CD4-positive, alpha-beta T cell treated with Interleukin-4 for 1 hour (primary cell): ENCODE results near the gene NXT1.
"Not testable (repeated sequence)": the region's sequence is repeated elsewhere in the genome, so short reads cannot be mapped to it uniquely, and the experiment has no call there.

Experiments
- DNase-seq, 2 donors: peaks; one replicate each; pipeline ENCODE4 v3.0.0-alpha.2; 2020 to 2022

The NXT1 gene

DNA sequence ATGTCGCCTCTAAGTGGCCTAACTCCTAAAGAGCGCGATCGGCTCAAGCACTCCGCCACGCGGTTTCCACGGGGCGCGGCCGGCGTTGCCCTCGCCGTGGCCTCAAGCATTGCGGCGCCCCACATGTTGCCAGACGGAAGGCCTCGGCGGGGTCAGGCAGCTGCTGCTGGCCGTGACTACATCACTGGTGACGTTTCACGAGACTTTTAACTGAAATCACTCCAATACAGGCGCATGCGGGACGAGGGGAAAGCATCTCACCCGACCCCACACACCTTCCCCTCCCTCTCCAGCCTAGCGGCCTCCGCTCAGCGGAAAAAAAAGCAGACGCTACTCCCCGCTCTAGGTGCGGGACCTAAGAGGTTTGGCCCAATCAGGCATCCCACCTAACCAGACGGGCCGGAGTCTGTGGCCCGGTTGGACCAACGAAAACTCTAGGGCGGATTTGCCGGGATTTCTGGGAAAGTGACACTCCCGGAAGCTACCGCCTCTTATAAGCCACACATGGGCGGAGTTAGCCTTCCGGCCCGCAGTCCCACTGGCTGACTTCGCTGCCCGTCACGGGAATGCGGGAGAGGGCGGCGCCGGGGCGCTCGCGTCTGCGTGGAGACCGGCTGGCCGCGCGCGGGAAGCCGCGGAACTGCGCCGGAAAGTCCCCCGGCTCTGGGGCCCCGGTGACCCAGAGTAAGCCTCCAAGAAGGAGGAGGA, at the start of gene NXT1:
Gene NXT1 (plus strand): TSS at position 596 of the 708 bp plus-strand sequence. CDS start 3,251 bp downstream, outside the sequence.
- peak; percentile 97 to 98 for DNase-seq

DNA sequence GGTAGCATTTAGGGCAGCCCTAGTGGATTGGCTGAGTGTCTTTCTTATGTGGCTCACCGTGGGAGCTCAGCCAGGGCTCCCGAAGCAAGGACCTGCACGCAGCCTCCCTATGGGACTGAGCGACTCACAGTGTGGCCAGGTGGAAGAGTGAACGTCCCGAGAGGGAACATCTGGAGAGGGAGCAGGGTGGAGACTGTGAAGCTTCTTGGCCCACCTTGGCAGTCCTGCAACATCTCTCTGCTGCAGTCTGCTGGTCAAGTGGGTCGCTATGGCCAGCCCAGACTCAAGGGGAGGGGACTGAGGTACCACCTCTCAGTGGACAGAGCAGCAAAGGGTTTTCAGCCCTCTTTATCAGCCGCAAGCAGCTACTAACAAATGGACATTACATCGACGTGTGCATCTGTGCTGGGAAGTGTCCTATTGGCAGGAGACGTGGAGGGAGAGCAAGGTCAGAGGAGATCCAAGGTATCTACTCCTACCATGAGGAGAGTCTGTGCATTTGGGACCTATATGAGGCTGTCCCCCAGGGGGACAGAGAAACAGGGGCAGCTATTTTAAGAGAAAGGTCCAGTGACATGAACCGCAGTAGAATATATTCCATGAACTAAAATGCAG, 49.0 kb upstream of the NXT1 start:
- DNase-seq: no peak

DNA sequence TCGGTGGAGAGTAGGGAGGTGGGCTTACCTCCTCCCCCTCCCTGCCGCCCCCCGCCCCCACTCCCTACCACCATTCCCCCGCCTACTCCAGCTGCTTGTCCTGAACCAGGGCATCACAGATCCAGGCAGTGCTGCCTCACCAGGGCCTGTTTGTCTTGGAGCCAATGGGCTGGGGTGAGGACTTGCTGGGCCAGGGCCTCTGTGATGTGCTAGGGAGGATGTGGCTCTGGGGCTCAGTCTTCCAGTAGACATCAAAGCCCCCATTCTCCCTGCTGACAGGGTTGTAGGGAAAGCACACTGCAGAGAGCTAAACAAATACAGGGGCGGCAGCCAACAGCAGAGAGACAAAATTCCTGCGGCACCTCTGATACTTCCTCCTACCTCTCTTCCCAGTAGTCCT, 48.2 kb upstream of the NXT1 start:
- no peak for DNase-seq

DNA sequence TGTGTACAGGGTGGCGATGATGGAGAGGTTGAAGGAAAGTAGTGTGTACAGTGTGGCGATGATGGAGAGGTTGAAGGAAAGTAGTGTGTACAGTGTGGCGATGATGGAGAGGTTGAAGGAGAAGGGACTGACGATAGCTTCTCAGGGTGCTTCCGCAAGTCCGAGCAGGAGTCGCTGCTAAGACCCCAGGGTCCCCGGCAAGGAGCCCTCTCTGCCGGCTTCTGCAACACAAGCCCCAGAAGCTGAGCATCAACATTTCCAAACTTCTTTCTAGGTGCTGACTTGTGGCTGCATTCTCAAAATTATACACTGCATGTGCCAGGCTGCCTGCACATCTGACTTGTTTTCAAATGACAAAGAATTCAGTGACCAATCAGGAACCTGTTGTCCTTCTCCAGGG, 47.8 kb upstream of the NXT1 start:
- no peak for DNase-seq

DNA sequence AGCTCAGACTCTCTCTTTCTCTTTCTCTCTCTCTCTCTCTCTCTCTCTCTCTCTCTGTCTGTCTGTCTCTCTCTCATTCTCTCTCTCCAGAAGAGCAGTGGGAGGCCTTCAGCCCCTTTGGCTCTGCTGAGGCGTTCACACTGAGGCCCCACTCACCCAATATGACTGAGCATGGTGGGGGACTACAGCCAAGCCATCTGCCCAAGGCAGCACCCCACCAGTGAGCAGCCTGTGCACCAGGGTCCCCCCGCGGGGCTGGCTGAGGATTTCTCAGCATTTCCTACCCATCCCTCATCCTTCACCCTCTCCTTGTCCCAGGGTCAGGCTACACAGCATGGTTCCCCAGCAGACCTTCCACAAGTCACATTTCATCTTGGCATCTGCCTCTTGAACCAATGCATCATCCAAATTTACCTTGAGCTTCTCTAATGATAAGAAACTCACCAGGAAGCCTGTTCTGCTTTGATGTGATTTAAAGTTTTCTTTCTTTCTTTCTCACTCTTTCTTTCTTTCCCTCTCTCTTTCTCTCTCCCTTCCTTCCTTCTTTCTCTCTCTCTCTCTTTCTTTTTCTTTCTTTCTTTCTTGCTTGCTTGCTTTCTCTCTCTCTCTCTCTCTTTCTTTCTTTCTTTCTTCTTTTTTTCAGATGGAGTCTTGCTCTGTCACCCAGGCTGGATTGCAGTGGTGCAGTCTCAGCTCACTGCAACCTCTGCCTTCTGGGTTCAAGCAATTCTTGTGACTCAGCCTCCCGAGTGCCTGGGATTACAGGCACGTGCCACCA, 47.1 kb upstream of the NXT1 start:
- DNase-seq: no peak

DNA sequence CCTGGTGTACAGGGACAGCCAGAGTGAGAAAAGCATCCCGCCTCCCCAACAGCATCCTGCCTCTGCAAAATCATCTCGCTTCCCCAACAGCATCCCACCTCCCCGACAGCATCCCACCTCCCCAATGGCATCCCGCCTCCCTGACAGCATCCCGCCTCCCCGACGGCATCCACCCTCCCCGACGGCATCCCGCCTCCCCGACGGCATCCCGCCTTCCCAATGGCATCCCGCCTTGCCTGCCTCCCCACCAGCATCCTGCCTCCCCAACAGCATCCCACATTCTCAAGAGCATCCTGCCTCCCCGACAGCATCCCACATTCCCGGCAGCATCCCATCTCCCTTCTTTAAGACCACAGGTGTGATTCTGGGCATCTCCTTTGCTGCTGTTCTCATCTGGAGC, 46.0 kb upstream of the NXT1 start:
- no peak for DNase-seq

DNA sequence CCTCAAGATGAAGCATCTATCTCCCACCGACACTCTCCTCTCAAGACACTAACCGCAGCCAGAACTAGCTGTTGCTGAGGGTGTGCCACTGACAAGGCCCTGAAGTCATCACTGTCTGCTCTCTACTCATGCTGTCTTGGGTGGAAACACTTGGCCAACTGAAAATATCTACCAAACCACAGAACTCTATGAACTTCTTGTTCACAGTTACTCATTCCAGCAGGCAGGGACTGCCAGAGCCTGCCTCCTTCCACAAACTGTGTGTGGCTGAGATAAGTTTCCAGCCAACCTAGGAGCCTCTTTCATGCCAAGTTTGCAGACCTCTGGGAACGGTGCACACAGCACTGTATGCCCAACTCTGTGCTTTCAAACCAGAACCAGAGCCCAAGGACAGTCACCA, 45.5 kb upstream of the NXT1 start:
- DNase-seq: no peak

DNA sequence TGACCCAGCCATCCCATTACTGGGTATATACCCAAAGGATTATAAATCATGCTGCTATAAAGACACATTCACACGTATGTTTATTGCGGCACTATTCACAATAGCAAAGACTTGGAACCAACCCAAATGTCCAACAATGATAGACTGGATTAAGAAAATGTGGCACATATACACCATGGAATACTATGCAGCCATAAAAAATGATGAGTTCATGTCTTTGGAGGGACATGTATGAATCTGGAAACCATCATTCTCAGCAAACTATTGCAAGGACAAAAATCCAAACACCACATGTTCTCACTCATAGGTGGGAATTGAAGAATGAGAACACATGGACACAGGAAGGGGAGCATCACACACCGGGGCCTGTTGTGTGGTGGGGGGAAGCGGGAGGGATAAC, 43.2 kb upstream of the NXT1 start:
- DNase-seq: not testable (repeated sequence)

DNA sequence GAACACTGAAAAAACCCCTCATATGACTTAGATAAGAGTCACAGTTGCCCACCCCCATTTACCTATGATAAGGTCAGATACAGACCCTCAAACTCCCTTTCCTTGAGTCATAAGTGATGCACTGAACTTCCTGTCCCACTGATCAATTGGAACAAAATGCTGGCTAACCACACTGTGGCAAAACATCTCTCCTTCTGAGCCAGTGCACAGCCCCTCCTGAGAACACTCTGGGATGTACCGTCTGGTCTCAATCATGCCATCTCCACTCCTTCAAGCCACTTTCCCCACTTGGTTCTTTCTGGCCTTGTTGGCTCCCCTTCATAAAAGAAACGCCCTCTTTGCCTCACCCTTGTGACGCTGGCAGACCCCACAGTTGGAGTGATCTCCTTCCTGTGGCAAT, 42.6 kb upstream of the NXT1 start:
- no peak for DNase-seq

DNA sequence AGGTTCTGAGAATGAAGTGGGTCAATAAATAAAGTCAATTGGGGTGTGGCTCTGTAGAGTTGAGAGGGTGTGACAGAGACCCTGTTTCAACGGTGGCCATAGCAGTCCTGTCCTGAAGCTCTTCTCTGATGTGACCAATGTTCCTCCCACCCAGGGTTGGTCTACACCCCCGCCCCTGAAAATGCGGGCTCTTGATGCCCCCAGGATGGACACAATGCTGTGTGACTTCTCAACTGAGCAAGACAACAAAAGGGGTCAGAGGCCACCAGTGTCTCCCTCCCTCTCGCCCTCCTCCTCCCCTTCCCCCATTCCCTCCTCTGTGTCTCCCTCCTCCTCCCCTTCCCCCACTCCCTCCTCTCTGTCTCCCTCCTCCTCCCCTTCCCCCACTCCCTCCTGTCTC, 41.7 kb upstream of the NXT1 start:
- DNase-seq: no peak

DNA sequence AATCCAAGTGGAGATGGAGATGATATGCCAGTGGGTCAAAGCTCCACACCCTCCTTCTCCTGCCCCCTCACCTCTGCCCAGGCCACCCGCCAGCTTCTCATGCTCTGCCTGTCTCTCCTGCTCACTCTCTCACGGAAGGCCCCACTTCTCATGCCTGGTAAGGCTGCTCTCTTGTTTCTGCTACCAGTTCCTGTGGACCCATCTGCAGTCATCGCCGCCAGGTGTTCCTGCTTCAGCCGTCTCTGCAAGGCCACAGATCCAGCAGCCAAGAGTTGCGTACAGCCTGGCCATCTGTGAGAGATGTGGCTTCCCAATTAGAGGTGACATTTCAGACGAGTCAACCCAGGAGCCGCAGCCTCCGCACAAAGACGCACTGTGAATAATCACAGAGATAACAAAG, 40.8 kb upstream of the NXT1 start:
- DNase-seq: no peak

DNA sequence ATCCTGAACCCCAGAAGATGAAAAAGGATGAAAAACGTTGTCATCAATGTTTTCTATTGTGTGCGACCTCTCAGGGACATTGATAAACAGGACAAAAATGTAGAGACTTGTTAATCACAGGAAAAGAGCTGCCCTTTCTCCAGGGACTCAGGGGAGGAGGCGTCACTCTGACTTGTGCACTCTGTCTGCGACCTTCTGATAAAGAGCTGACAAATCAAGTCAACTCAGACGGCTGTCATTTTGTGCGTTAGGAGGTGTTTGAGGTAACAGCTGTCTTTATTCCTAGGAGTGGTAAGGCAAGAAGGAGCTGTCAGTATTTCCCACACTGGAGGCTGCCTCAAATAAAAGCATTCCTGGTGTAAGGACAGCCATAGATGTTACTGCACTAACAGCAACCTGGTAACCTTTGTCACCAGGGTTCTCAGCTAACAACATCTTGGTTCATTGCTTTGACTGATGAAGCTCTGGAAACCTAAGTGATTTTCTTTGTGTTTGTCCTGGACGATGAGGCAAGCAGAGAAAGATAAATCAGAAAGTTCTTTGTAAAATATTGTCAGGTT, 38.6 kb upstream of the NXT1 start:
- no peak for DNase-seq

DNA sequence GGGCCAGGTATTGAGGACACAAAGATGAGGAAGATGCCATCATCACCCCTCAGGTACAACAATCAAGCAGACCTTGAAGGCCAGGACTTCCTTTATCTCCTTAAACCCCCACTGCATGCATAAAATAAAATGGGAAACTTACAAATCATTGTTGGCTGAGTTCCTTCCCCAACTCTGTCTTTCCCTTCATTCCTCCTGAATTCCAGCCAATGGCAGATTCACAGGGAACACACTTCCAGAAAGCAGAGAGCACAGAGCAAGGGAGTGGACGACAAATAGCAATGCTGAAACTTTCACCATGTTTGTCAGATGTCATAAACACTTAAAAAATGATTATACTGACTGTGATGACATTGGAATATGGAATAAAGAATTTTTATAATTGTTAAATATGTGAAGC, 37.3 kb upstream of the NXT1 start:
- DNase-seq: no peak

DNA sequence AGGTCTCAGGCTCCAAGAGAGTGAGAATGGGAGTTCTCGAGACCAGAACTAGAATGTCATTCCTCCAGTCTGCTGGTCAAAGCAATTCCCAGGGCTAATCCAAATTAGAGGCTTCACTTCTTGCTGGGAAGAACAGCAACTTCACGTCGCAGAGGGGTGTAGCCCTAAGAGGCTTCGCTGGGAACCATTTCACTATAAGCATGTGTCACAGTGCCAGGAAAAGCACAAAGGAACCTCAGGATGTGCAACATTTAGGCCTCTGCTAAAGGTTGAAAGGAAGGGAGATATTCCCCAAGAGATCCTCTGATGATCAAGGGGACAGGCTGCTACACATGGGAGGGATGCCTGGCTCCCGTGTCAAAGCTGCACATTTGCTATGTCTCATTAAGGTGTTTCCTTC, 35.9 kb upstream of the NXT1 start:
- DNase-seq: no peak

DNA sequence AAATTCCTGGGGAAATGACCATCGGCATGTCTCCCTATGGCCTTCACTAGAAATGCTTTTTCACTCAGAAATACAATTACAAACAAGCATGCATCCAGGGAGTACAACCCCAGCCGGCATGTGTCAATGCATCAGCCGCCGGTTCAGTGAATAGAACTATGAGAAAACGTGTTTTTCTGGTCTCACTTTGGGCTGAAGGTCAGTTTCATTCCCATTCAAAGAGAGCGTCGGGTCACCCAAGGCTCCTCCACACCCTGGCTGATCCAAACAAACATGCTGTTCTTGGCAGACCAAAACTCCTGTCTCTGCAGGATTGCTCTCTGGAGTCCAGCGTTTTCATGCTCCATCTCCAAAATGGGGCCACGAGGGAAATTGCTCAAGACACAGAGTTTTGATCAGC, 35.5 kb upstream of the NXT1 start:
- no peak for DNase-seq

DNA sequence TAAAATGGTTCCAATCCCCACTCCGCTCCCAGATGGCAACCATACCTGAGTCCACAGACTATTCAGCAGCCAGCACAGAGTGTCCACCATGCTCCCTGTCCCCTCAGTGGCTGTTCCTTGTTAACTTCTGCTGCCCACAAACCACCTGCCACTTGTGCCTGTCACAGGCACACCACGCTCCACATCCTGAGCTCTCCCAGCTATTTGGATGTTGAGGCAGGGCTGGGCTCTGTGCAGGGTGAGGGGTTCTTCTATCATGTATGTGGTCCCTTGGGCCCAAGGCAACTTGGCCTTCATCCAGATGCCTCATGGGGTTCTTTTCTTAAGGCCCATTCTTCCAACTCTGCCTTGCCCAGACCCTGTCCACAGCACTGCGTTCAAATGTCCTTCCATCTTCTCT, 34.0 kb upstream of the NXT1 start:
- no peak for DNase-seq

DNA sequence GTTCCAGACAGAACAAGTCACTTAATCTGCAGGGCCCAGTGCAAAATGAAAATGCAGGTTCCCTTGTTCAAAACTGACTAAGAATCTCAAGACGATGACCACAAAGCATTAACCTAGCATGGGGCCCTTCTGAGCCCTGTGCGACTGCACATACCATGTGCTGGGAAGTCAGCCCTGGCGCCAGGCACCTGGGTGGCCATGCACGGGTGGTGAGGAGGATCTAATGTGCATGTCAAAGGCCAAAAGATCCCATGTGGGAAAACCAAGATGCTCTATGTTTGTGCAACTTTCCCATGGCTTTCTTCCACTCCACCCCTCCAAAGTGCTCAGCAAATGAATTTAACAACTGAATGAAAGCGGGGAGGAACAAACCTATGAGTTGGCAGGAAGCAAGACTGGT, 33.5 kb upstream of the NXT1 start:
- DNase-seq: no peak

DNA sequence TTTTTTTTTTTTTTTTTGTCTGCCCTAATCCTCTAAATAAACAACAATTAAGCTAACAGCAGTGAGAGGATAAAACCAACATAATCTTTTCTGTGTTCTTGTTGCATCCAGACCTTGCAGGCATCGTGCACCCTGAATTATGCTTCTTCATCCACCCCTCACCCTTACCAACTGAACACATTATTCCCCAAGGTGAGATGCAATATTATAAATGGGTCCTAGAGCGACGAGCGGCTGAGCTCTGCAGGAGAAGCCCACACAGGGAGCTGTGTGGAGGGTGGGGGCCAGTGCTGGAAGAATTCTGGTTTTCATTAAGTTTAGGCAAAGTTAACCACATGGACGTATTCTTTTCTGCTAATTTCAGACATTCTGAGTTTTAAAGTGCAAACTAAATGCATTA, 32.2 kb upstream of the NXT1 start:
- DNase-seq: no peak

DNA sequence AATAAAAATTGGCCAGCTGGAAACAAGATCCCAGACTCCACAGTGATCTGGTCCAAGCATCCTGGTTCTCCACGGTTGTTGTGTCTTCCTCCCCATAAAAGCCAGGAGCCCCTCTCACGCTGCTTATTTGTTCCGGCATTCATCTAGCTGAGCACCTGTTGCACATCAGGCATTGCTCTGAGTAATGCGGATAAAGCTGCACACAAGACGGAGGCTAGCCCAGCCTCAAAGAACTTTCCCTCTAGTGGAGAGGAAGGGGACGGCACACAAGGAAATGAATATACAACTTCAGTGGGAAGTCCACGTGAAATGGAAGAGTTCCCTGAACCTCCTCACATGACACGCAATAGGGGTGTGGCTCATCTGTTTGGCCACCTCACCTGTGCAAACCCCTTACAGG, 30.3 kb upstream of the NXT1 start:
- DNase-seq: no peak

DNA sequence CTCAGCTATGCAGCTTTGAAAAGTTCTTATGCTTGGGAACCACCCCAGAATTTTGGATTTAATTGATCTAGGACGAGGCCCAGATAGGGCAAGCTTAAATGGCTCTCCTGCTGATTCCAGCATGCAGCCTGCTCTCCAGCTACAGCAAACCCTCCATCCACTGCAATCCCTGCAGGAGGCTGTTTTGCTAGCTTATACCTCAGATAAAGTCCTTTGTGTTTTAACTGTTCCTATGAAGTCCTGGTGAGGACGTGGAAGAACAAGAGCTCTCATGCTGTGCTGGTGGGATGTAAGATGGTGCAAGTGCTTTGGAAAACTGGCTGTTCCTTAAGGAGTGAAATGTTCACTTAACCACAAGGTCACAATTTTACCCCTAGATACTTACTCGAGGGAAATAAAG, 25.5 kb upstream of the NXT1 start:
- DNase-seq: no peak

DNA sequence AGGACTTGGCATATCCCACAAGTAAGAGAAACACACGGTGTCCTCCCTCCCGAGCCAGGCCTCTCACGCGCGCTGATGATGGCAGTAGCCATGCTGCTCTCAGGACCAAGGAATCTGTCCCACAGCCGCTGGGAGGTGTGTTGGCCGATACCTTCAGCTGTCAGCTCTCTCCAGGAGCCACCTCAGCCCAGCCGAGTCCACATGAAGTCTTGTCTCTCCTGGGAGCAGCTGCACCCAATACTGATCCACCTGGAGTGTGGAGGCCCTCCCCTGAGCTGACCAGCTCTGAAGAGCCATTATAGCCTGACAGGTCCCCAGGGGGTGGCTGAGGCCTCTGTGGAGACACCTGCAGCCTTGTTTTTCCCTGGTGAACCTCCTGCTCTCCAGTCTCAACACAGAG, 23.8 kb upstream of the NXT1 start:
- no peak for DNase-seq

DNA sequence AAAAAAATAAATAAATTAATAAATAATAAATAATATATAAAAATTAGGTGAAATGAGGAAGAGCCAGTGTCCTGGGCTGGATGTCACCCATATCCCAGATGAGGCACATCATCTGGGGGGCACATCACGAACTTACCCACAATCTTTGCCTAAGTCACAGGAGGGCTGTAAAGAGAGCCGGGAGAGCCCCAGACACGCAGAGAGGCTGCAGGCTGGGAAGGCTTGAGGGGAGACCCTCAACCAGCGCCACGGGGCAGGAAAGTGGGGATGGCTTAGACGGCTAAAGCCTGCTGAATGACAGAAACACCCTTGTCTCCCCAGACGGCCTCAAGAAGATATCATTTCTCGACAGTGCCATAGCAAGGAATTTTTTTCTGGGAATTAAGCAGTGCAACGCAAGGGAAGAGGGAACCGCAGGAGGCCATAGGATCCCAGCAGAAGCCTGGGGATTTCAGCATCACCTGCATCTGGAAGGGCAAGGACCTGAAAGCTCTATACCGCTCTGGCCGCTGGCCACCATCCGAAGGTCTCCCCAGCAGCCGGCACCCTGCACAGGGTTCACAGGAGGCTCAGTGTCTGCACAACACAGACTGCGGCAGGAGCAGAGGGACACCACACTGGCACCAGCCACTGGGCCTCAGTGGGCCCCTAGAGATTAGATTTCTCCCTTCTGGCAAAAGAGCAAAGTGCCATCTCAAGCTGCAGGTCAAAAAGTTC, 22.8 kb upstream of the NXT1 start:
- DNase-seq: no peak
